Activated naive CD4-positive, alpha-beta T cell treated with anti-CD3 and anti-CD28 coated beads, Interleukin-2, amount 50 U/mL, for 16 hours (primary cell): ENCODE results near the gene MLXIPL.
"Not testable (repeated sequence)": the region's sequence is repeated elsewhere in the genome, so short reads cannot be mapped to it uniquely, and the experiment has no call there.

Experiments used
- DNase-seq: peaks from one replicate; pipeline ENCODE4 v3.0.0-alpha.2; 2020

MLXIPL gene

GRCh38 chr7:73623798-73624668 lies at the start of gene MLXIPL:
Gene MLXIPL, minus strand, starts transcription at chr7:73624522. Its CDS starts 30 bp downstream, at chr7:73624492.
- DNase-seq: peak; percentile 62

- no peak for DNase-seq
Measured at GRCh38 chr7:73671857-73672445, 47.6 kb upstream of the MLXIPL start.

- no peak for DNase-seq
Measured at GRCh38 chr7:73671322-73671661, 47.0 kb upstream of the MLXIPL start.

GRCh38 chr7:73669858-73670385 lies 45.6 kb upstream of the MLXIPL start:
- no peak for DNase-seq

- DNase-seq: no peak
Measured at GRCh38 chr7:73669288-73669701, 45.0 kb upstream of the MLXIPL start.

- no peak for DNase-seq
Measured at GRCh38 chr7:73668886-73669230, 44.5 kb upstream of the MLXIPL start.

GRCh38 chr7:73668103-73668885 lies 44.0 kb upstream of the MLXIPL start:
- DNase-seq: no peak

- peak; percentile 92 for DNase-seq
Measured at GRCh38 chr7:73667344-73668102, 43.2 kb upstream of the MLXIPL start, which contains the start of gene VPS37D. Gene VPS37D, plus strand, starts transcription at chr7:73667831. Its CDS starts 128 bp downstream, at chr7:73667959.

- DNase-seq: no peak
Measured at GRCh38 chr7:73663033-73663432, 38.7 kb upstream of the MLXIPL start.

- DNase-seq: not testable (repeated sequence)
Measured at GRCh38 chr7:73660594-73660993, 36.3 kb upstream of the MLXIPL start.

GRCh38 chr7:73659983-73660382 lies 35.7 kb upstream of the MLXIPL start:
- DNase-seq: no peak

- DNase-seq: not testable (repeated sequence)
Measured at GRCh38 chr7:73655309-73655708, 31.0 kb upstream of the MLXIPL start.

- no peak for DNase-seq
Measured at GRCh38 chr7:73652541-73652949, 28.2 kb upstream of the MLXIPL start.

GRCh38 chr7:73650524-73650923 lies 26.2 kb upstream of the MLXIPL start:
- DNase-seq: no peak

GRCh38 chr7:73649576-73649975 lies 25.3 kb upstream of the MLXIPL start:
- DNase-seq: no peak

- DNase-seq: no peak
Measured at GRCh38 chr7:73648593-73649332, 24.4 kb upstream of the MLXIPL start.

- peak; percentile 40 for DNase-seq
Measured at GRCh38 chr7:73647725-73648592, 23.6 kb upstream of the MLXIPL start.

- no peak for DNase-seq
Measured at GRCh38 chr7:73646785-73647724, 22.7 kb upstream of the MLXIPL start.

- DNase-seq: no peak
Measured at GRCh38 chr7:73645643-73646174, 21.4 kb upstream of the MLXIPL start.
